Stimulated activated CD8-positive, alpha-beta memory T cell treated with anti-CD3 and anti-CD28 coated beads, Interleukin-12 subunit alpha, Interleukin-12 subunit beta, amount 100 ng/mL, for 24 hours (primary cell): ENCODE measurements around the gene CCL17.

Experiments
- DNase-seq: peaks from one replicate; pipeline ENCODE4 v3.0.0-alpha.2; 2020; ENCODE audit errors: extremely low read depth

Gene CCL17

GRCh38 chr16:57377080-57377841 lies 27.3 kb upstream of the CCL17 start:
- no peak for DNase-seq

GRCh38 chr16:57379579-57379978 lies 25.0 kb upstream of the CCL17 start:
- DNase-seq = no peak

- no peak for DNase-seq
Measured at GRCh38 chr16:57380671-57381462, 23.7 kb upstream of the CCL17 start.

GRCh38 chr16:57381791-57382534 lies 22.6 kb upstream of the CCL17 start:
- DNase-seq = no peak

GRCh38 chr16:57382535-57383275 lies 21.9 kb upstream of the CCL17 start:
- DNase-seq = no peak

- DNase-seq = no peak
Measured at GRCh38 chr16:57383276-57384247, 21.0 kb upstream of the CCL17 start.

GRCh38 chr16:57384248-57385070 lies 20.1 kb upstream of the CCL17 start:
- DNase-seq = no peak

GRCh38 chr16:57385083-57385482 lies 19.5 kb upstream of the CCL17 start:
- no peak for DNase-seq

- no peak for DNase-seq
Measured at GRCh38 chr16:57386381-57386951, 18.1 kb upstream of the CCL17 start.

GRCh38 chr16:57387598-57388354 lies 16.8 kb upstream of the CCL17 start:
- no peak for DNase-seq

- no peak for DNase-seq
Measured at GRCh38 chr16:57388359-57389086, 16.0 kb upstream of the CCL17 start.

GRCh38 chr16:57389087-57389468 lies 15.5 kb upstream of the CCL17 start:
- no peak for DNase-seq

- no peak for DNase-seq
Measured at GRCh38 chr16:57390636-57391295, 13.8 kb upstream of the CCL17 start.

- DNase-seq = no peak
Measured at GRCh38 chr16:57391300-57391699, 13.3 kb upstream of the CCL17 start.

- no peak for DNase-seq
Measured at GRCh38 chr16:57391708-57392107, 12.9 kb upstream of the CCL17 start.

GRCh38 chr16:57392694-57393093 lies 11.9 kb upstream of the CCL17 start:
- DNase-seq = no peak

GRCh38 chr16:57394444-57394843 lies 10.1 kb upstream of the CCL17 start:
- no peak for DNase-seq
